Hepatocyte (in vitro differentiated cells): Measurements from ENCODE around the gene CALCOCO2. TPM values are rescaled to one million over a fixed set of nuclear protein-coding genes. Genes with fewer than 3 reads are reported as not detected.

Source experiments
- DNase-seq: peaks from one replicate; pipeline ENCODE4 v3.0.0-alpha.2; 2016; ENCODE audit warnings: low spot score
- H2AFZ ChIP-seq: fragments of 200-600 bp; sonication (generic); 2 replicates; pipeline ENCODE4 v1.6.0; 2016; ENCODE audit warnings: antibody characterized with exemption, mild to moderate bottlenecking
- H3K27ac ChIP-seq: fragments of 200-600 bp; sonication (generic); 2 replicates; pipeline ENCODE4 v1.5.1; 2016; ENCODE audit warnings: mild to moderate bottlenecking
- H3K27me3 ChIP-seq: fragments of 200-600 bp; sonication (generic); 2 replicates; pipeline ENCODE4 v1.6.1; 2016
- H3K36me3 ChIP-seq: fragments of 200-600 bp; sonication (generic); replicated peaks from 2 replicates; pipeline ENCODE4 v1.5.1; 2016; ENCODE audit warnings: low read depth; ENCODE audit not compliant: insufficient read depth
- H3K4me1 ChIP-seq: fragments of 200-600 bp; sonication (generic); 2 replicates; pipeline ENCODE4 v1.5.1; 2016; ENCODE audit warnings: mild to moderate bottlenecking, moderate library complexity; ENCODE audit not compliant: insufficient read depth
- H3K4me2 ChIP-seq: fragments of 200-600 bp; sonication (generic); 2 replicates; pipeline ENCODE4 v1.6.0; 2016
- H3K4me3 ChIP-seq: fragments of 200-600 bp; sonication (generic); 2 replicates; pipeline ENCODE4 v1.5.1; 2016; ENCODE audit warnings: mild to moderate bottlenecking
- H3K79me2 ChIP-seq: fragments of 200-600 bp; sonication (generic); 2 replicates; pipeline ENCODE4 v1.6.0; 2017; ENCODE audit warnings: mild to moderate bottlenecking
- H3K9me2 ChIP-seq: fragments of 200-600 bp; sonication (generic); replicated peaks from 2 replicates; pipeline ENCODE4 v1.6.0; 2017; ENCODE audit warnings: mild to moderate bottlenecking; ENCODE audit not compliant: insufficient read depth
- H3K9me3 ChIP-seq: fragments of 200-600 bp; sonication (generic); 2 replicates; pipeline ENCODE4 v1.5.1; 2016; ENCODE audit warnings: low read depth, mild to moderate bottlenecking
- H4K20me1 ChIP-seq: fragments of 200-600 bp; sonication (generic); 2 replicates; pipeline ENCODE4 v1.6.0; 2016; ENCODE audit warnings: mild to moderate bottlenecking; ENCODE audit not compliant: insufficient read depth, poor library complexity, severe bottlenecking
- CTCF ChIP-seq: fragments of 200-600 bp; sonication (generic); IDR thresholded peaks from 2 replicates; pipeline ENCODE4 v1.5.1; 2016; ENCODE audit warnings: antibody characterized with exemption, mild to moderate bottlenecking; ENCODE audit not compliant: poor library complexity
- EZH2 ChIP-seq: fragments of 200-600 bp; sonication (generic); IDR thresholded peaks from 2 replicates; pipeline ENCODE4 v1.6.1; 2016; ENCODE audit warnings: antibody characterized with exemption, mild to moderate bottlenecking, borderline replicate concordance
- EZH2phosphoT487 ChIP-seq: fragments of 200-600 bp; sonication (generic); IDR thresholded peaks from one replicate; pipeline ENCODE4 v1.6.1; 2018; ENCODE audit warnings: antibody characterized with exemption, mild to moderate bottlenecking, low read depth, moderate library complexity; ENCODE audit not compliant: unreplicated experiment, severe bottlenecking
- WGBS: methylation state at CpG from one replicate; pipeline ENCODE4 v1.1.6; 2016; ENCODE audit warnings: low lambda C conversion rate; ENCODE audit errors: missing lambda C conversion rate; 5-methylcytosine and 5-hydroxymethylcytosine counted together
- polyA plus RNA-seq: library from polyadenylated mRNA; unstranded; fragments of >200 nt; fragmentation: Nextera tagmentation; extraction: Ambion mirVana; gene quantifications from 2 replicates; pipeline ENCODE4 v1.2.1, GENCODE V29; 2016
- total RNA-seq: library from RNA; depleted of rRNA; stranded (reverse); fragments of >200 nt; gene quantifications from 2 replicates; pipeline ENCODE4 v1.2.3, GENCODE V29; 2014

CALCOCO2 gene
- total and polyA plus RNA-seq, 2 experiments from 2014 or later: 76.3 to 79.2 TPM

- H3K4me3 ChIP-seq: peak overlapping the region; percentile 40
- DNase-seq: peak; percentile 37
- 58% methylated on average over 2 of the region's 2 CpGs for WGBS
These were observed 76.8 kb downstream of the CALCOCO2 start for GRCh38 chr17:48907713-48908046.

GRCh38 chr17:48908047-48908843 is 77.4 kb downstream of the CALCOCO2 start, which contains the start of gene UBE2Z:
Gene UBE2Z (plus strand): TSS chr17:48908407. CDS start chr17:48908504, 97 bp downstream.
- Histone ChIP-seq H3K9me2 (no peaks in the 10 kb centered on the region), H3K4me3 (peak within 1 kb of the TSS; percentile 46), H3K9me3 (no peaks in the 10 kb centered on the region), H3K4me1 (peaks cover 25% of the 10 kb centered on the region), H3K27me3 (no peaks in the 10 kb centered on the region), H4K20me1 (peaks cover 29% of the 10 kb centered on the region), H3K4me2 (peak within 1 kb of the TSS; percentile 90), H2AFZ (peak within 1 kb of the TSS; percentile 80), H3K27ac (peak within 1 kb of the TSS; percentile 97), H3K36me3 (no peaks in the 10 kb centered on the region), H3K79me2 (peaks cover 56% of the 10 kb centered on the region)
- WGBS: 3% methylated on average over 18 of the region's 81 CpGs
- TF ChIP-seq EZH2 (no peak), CTCF (peak; percentile 45)
- DNase-seq: peak; percentile 97

More at GRCh38 chr17:48907713-48908046, 76.8 kb downstream of the CALCOCO2 start:
- H3K27ac ChIP-seq: peak overlapping the region; percentile 97
- no peak for TF ChIP-seq EZH2
- no peak for TF ChIP-seq EZH2phosphoT487
- TF ChIP-seq CTCF: no peak
- H3K9me3 ChIP-seq: no peaks in the 10 kb centered on the region
- H3K27me3 ChIP-seq: no peaks in the 10 kb centered on the region
- H3K79me2 ChIP-seq: peaks cover 50% of the 10 kb centered on the region
- peaks cover 25% of the 10 kb centered on the region for H3K4me1 ChIP-seq
- no peaks in the 10 kb centered on the region for H3K36me3 ChIP-seq
- H2AFZ ChIP-seq: peak overlapping the region; percentile 80
- no peaks in the 10 kb centered on the region for H3K9me2 ChIP-seq
- H3K4me2 ChIP-seq: peak overlapping the region; percentile 83
- H4K20me1 ChIP-seq: peaks cover 25% of the 10 kb centered on the region

- Histone ChIP-seq H2AFZ (peak overlapping the region; percentile 27), H3K9me3 (no peaks in the 10 kb centered on the region), H3K79me2 (peaks cover 63% of the 10 kb centered on the region), H3K4me3 (peak overlapping the region; percentile 46), H3K27ac (peak overlapping the region; percentile 97), H3K4me1 (peaks cover 25% of the 10 kb centered on the region), H3K36me3 (no peaks in the 10 kb centered on the region), H3K4me2 (peak overlapping the region; percentile 90), H4K20me1 (peaks cover 36% of the 10 kb centered on the region), H3K9me2 (no peaks in the 10 kb centered on the region), H3K27me3 (no peaks in the 10 kb centered on the region)
- peak; percentile 95 for DNase-seq
- TF ChIP-seq CTCF (no peak), EZH2 (no peak), EZH2phosphoT487 (no peak)
- 1% methylated on average over 15 of the region's 36 CpGs for WGBS
These were observed 78.1 kb downstream of the CALCOCO2 start for GRCh38 chr17:48908853-48909394.
